ENCODE results near the gene ASB16. TPM values are rescaled to one million over a fixed set of nuclear protein-coding genes. Genes with fewer than 3 reads are reported as not detected.

ASB16 gene
- total RNA-seq (2014; rRNA removed; shearing (Covaris generic)) (0.44 and 0.57 TPM in 2 replicates), total RNA-seq (2022) (0.30 and 1.7 TPM in 2 replicates), Bru-seq, nascent RNA (percentile 26 among the genes with signal in this experiment), BruChase-seq, experiment 1, labeled RNA remaining after a 6-hour chase (percentile 24 among the genes with signal in this experiment), BruChase-seq, experiment 2, labeled RNA remaining after a 2-hour chase (percentile 23 among the genes with signal in this experiment)
- long read RNA-seq, partial matches to known transcripts: 5 of 29 reads
- long read RNA-seq, other reads (novel, unspliced or antisense): 24 of 29 reads

- ChIA-PET POLR2A (interaction anchor here (0.6 to 0.9 kb wide), 2 partner anchors 26 to 189 kb away, joined by 3 to 4 read pairs; no protein-coding TSS in a partner anchor), CTCF (ENCODE audit: unreplicated experiment) (interaction anchor here (0.6 kb wide), 2 partner anchors 58 to 188 kb away, joined by 3 to 5 read pairs; no protein-coding TSS in a partner anchor)
- H2AFZ ChIP-seq (ENCODE audit: low read length): no peak within 1 kb of the TSS
- no TSS peak for BruUV-seq (replicated peaks)
- peaks cover 9% of the 10 kb centered on the region for H3K36me3 ChIP-seq (ENCODE audit: insufficient read depth, low read length)
- no peaks in the 10 kb centered on the region for H3K79me2 ChIP-seq (ENCODE audit: insufficient read depth, low read depth, low read length)
- no peak for TF ChIP-seq EZH2phosphoT487 (IDR thresholded peaks at IDR 0.05; ENCODE audit: borderline replicate concordance, low read depth, low read length)
- no peak for TF ChIP-seq CTCF (conservative IDR thresholded peaks at IDR 0.05; ENCODE audit: low read length)
- no peaks in the 10 kb centered on the region for H3K9me2 ChIP-seq (ENCODE audit: insufficient read depth, low read length)
- H3K9me3 ChIP-seq (ENCODE audit: low read length): no peaks in the 10 kb centered on the region
- H3K4me1 ChIP-seq (ENCODE audit: insufficient read depth, low read length, poor library complexity, severe bottlenecking): peaks cover 26% of the 10 kb centered on the region
- H3K4me3 ChIP-seq (ENCODE audit: low read depth, low read length, poor library complexity, severe bottlenecking): no peak within 1 kb of the TSS
- no peak within 1 kb of the TSS for H3K27ac ChIP-seq (ENCODE audit: low read depth, low read length, poor library complexity, severe bottlenecking)
- peak within 1 kb of the TSS; percentile 15 for H3K4me2 ChIP-seq (ENCODE audit: low read length)
- DNase-seq (ENCODE audit: low spot score): no peak
- no peaks in the 10 kb centered on the region for H4K20me1 ChIP-seq (ENCODE audit: insufficient read depth, low read length)
- intact Hi-C loops (cut with micrococcal nuclease; ENCODE audit: unreplicated experiment): no loop called here
Measured at GRCh38 chr17:44170499-44171201, at the start of gene ASB16. Gene ASB16 (plus strand): TSS chr17:44170704. CDS start chr17:44170790, 86 bp downstream.

- POLR2A ChIA-PET: no interaction called here
- Histone ChIP-seq H3K9me3 (ENCODE audit: low read length) (no peaks in the 10 kb centered on the region), H2AFZ (ENCODE audit: low read length) (no peak overlapping the region), H3K9me2 (ENCODE audit: insufficient read depth, low read length) (no peaks in the 10 kb centered on the region), H3K4me3 (ENCODE audit: low read depth, low read length, poor library complexity, severe bottlenecking) (no peak overlapping the region), H3K4me2 (ENCODE audit: low read length) (peak overlapping the region; percentile 86), H3K27ac (ENCODE audit: low read depth, low read length, poor library complexity, severe bottlenecking) (no peak overlapping the region), H3K79me2 (ENCODE audit: insufficient read depth, low read depth, low read length) (peaks cover 7% of the 10 kb centered on the region; the same call in 1 of the 2 replicates), H3K4me1 (ENCODE audit: insufficient read depth, low read length, poor library complexity, severe bottlenecking) (peaks cover 25% of the 10 kb centered on the region), H3K36me3 (ENCODE audit: insufficient read depth, low read length) (no peaks in the 10 kb centered on the region), H4K20me1 (ENCODE audit: insufficient read depth, low read length) (no peaks in the 10 kb centered on the region; the same call in 1 of the 2 replicates)
- intact Hi-C loops (cut with micrococcal nuclease; ENCODE audit: unreplicated experiment): loop anchor here (5.0 kb wide), 2 partner anchors 49 to 206 kb away; partner anchors contain the start of gene G6PC3
- TF ChIP-seq EZH2phosphoT487 (IDR thresholded peaks at IDR 0.05; ENCODE audit: borderline replicate concordance, low read depth, low read length): no peak
- no peak for TF ChIP-seq CTCF (conservative IDR thresholded peaks at IDR 0.05; ENCODE audit: low read length)
- BruUV-seq (replicated peaks): no TSS peak
- CTCF ChIA-PET (ENCODE audit: unreplicated experiment): no interaction called here
- no peak for DNase-seq (ENCODE audit: low spot score)
Measured at GRCh38 chr17:44120851-44121605, 49.5 kb upstream of the ASB16 start.
